BLaER1 (cell line): Measurements from ENCODE around the gene DEPDC5.

Experiments used
- H3K27ac ChIP-seq: shearing (Covaris generic); formaldehyde crosslinking; 2 replicates; pipeline ENCODE4 v1.8.1; 2022
- H3K27me3 ChIP-seq: shearing (Covaris generic); formaldehyde crosslinking; 2 replicates; pipeline ENCODE4 v1.8.1; 2022
- H3K36me3 ChIP-seq: shearing (Covaris generic); formaldehyde crosslinking; 2 replicates; pipeline ENCODE4 v1.8.1; 2022
- H3K4me1 ChIP-seq: shearing (Covaris generic); formaldehyde crosslinking; 2 replicates; pipeline ENCODE4 v1.8.1; 2022
- H3K4me2 ChIP-seq: shearing (Covaris generic); formaldehyde crosslinking; 2 replicates; pipeline ENCODE4 v1.8.1; 2022
- H3K4me3 ChIP-seq: shearing (Covaris generic); formaldehyde crosslinking; 2 replicates; pipeline ENCODE4 v1.8.1; 2022
- H3K9ac ChIP-seq: shearing (Covaris generic); formaldehyde crosslinking; 2 replicates; pipeline ENCODE4 v1.8.1; 2022
- H3K9me3 ChIP-seq: shearing (Covaris generic); formaldehyde crosslinking; 2 replicates; pipeline ENCODE4 v1.8.1; 2022
- H4K20me1 ChIP-seq: shearing (Covaris generic); formaldehyde crosslinking; 2 replicates; pipeline ENCODE4 v1.8.1; 2022
- Cebpa-rat ChIP-seq: shearing (Covaris generic); IDR thresholded peaks from 2 replicates; pipeline ENCODE4 v1.8.1; 2022

DEPDC5 gene

DNA sequence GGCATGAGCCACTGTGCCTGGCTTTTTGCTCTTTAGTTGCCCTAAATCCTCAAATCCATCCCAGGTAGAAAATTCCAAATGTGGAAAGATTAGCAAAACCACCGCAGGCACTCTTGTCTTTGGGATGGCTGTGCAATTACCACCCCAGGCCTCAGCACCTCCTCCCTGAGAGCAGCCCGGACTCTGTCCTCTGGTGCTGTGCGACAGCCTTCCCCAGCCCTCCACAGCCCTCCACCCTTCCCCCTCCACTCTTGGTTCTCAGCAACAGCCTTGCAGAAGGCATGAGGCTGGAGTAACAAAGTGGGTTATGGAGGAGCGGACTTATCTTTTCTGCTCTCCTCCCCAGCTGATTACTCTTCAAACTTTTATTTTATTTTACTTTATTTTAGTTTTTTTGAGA, 145.8 kb downstream of the DEPDC5 start:
- Histone ChIP-seq H3K9me3 (no peaks in the 10 kb centered on the region), H3K4me1 (no peaks in the 10 kb centered on the region), H4K20me1 (no peaks in the 10 kb centered on the region), H3K4me3 (no peak overlapping the region), H3K27ac (no peak overlapping the region), H3K27me3 (no peaks in the 10 kb centered on the region), H3K9ac (no peak overlapping the region), H3K4me2 (no peak overlapping the region), H3K36me3 (peaks cover 90% of the 10 kb centered on the region)
- TF ChIP-seq Cebpa-rat, result no peak

- Histone ChIP-seq H3K4me2 (no peak overlapping the region), H4K20me1 (no peaks in the 10 kb centered on the region), H3K27me3 (no peaks in the 10 kb centered on the region), H3K9me3 (no peaks in the 10 kb centered on the region), H3K9ac (no peak overlapping the region), H3K4me3 (no peak overlapping the region), H3K27ac (no peak overlapping the region), H3K4me1 (no peaks in the 10 kb centered on the region), H3K36me3 (peaks cover 90% of the 10 kb centered on the region)
- no peak for TF ChIP-seq Cebpa-rat
Observed at GRCh38 chr22:31901388-31902137, 147.7 kb downstream of the DEPDC5 start.

GRCh38 chr22:31904651-31905050, 150.8 kb downstream of the DEPDC5 start:
- H3K36me3 ChIP-seq, result peaks cover 90% of the 10 kb centered on the region
- no peak for TF ChIP-seq Cebpa-rat

GRCh38 chr22:31905356-31905755, 151.5 kb downstream of the DEPDC5 start:
- H3K9me3 ChIP-seq, result no peaks in the 10 kb centered on the region
- H3K4me3 ChIP-seq, result no peak overlapping the region
- no peaks in the 10 kb centered on the region for H4K20me1 ChIP-seq
- no peaks in the 10 kb centered on the region for H3K27me3 ChIP-seq
- H3K4me1 ChIP-seq, result no peaks in the 10 kb centered on the region
- H3K36me3 ChIP-seq, result peaks cover 91% of the 10 kb centered on the region
- no peak for TF ChIP-seq Cebpa-rat
- no peak overlapping the region for H3K9ac ChIP-seq
- H3K4me2 ChIP-seq, result no peak overlapping the region
- no peak overlapping the region for H3K27ac ChIP-seq

More at GRCh38 chr22:31904651-31905050, 150.8 kb downstream of the DEPDC5 start:
- Histone ChIP-seq H3K9ac (no peak overlapping the region), H3K4me3 (no peak overlapping the region), H3K27ac (no peak overlapping the region), H3K27me3 (no peaks in the 10 kb centered on the region), H4K20me1 (no peaks in the 10 kb centered on the region), H3K4me1 (no peaks in the 10 kb centered on the region), H3K4me2 (no peak overlapping the region), H3K9me3 (no peaks in the 10 kb centered on the region)

GRCh38 chr22:31906086-31906485, 152.3 kb downstream of the DEPDC5 start:
- Histone ChIP-seq H3K9ac (no peak overlapping the region), H3K27ac (no peak overlapping the region), H3K27me3 (no peaks in the 10 kb centered on the region), H3K9me3 (no peaks in the 10 kb centered on the region), H3K4me2 (no peak overlapping the region), H3K4me3 (no peak overlapping the region), H4K20me1 (no peaks in the 10 kb centered on the region), H3K4me1 (no peaks in the 10 kb centered on the region), H3K36me3 (peaks cover 88% of the 10 kb centered on the region)
- TF ChIP-seq Cebpa-rat, result no peak

GRCh38 chr22:31906569-31906968, 152.8 kb downstream of the DEPDC5 start:
- H3K4me1 ChIP-seq, result no peaks in the 10 kb centered on the region
- peaks cover 88% of the 10 kb centered on the region for H3K36me3 ChIP-seq
- H3K4me2 ChIP-seq, result no peak overlapping the region
- H3K4me3 ChIP-seq, result no peak overlapping the region
- H3K27me3 ChIP-seq, result no peaks in the 10 kb centered on the region
- H3K9me3 ChIP-seq, result no peaks in the 10 kb centered on the region
- no peak overlapping the region for H3K27ac ChIP-seq
- H4K20me1 ChIP-seq, result no peaks in the 10 kb centered on the region
- TF ChIP-seq Cebpa-rat, result no peak
- H3K9ac ChIP-seq, result no peak overlapping the region

GRCh38 chr22:31909977-31910376, 156.2 kb downstream of the DEPDC5 start:
- Histone ChIP-seq H3K27me3 (no peaks in the 10 kb centered on the region), H3K9me3 (no peaks in the 10 kb centered on the region), H3K27ac (no peak overlapping the region), H3K4me3 (no peak overlapping the region), H3K9ac (no peak overlapping the region), H3K4me2 (no peak overlapping the region), H4K20me1 (no peaks in the 10 kb centered on the region), H3K4me1 (no peaks in the 10 kb centered on the region), H3K36me3 (peaks cover 67% of the 10 kb centered on the region)
- TF ChIP-seq Cebpa-rat, result no peak

- H4K20me1 ChIP-seq, result no peaks in the 10 kb centered on the region
- no peak for TF ChIP-seq Cebpa-rat
- no peak overlapping the region for H3K9ac ChIP-seq
- peaks cover 9% of the 10 kb centered on the region for H3K4me1 ChIP-seq
- no peak overlapping the region for H3K27ac ChIP-seq
- H3K36me3 ChIP-seq, result peaks cover 49% of the 10 kb centered on the region
- no peak overlapping the region for H3K4me2 ChIP-seq
- H3K4me3 ChIP-seq, result no peak overlapping the region
- no peaks in the 10 kb centered on the region for H3K27me3 ChIP-seq
- no peaks in the 10 kb centered on the region for H3K9me3 ChIP-seq
Observed at GRCh38 chr22:31911565-31912406, 158.0 kb downstream of the DEPDC5 start.

DNA sequence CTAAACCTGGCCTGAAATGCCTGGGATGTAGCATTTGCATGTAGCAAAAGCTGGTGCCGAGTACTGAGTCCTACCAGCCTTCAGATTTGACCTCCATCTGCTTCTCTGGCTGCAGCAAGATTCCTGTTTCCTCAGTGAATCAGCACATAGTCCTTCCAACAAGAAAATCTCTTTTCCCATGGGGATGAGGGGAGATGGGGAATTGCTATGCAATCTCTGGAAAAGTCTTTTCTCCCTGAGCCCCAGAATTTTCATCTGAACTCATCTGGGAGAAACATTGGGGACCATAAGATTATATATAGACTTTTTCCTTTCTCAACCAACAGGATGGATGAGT, 158.6 kb downstream of the DEPDC5 start:
- H3K27ac ChIP-seq, result no peak overlapping the region
- no peaks in the 10 kb centered on the region for H3K27me3 ChIP-seq
- H3K36me3 ChIP-seq, result peaks cover 43% of the 10 kb centered on the region
- no peak for TF ChIP-seq Cebpa-rat
- H3K4me1 ChIP-seq, result peaks cover 15% of the 10 kb centered on the region
- H3K9ac ChIP-seq, result no peak overlapping the region
- H3K9me3 ChIP-seq, result no peaks in the 10 kb centered on the region
- H4K20me1 ChIP-seq, result no peaks in the 10 kb centered on the region
- H3K4me3 ChIP-seq, result no peak overlapping the region
- no peak overlapping the region for H3K4me2 ChIP-seq

GRCh38 chr22:31915586-31915985, 161.8 kb downstream of the DEPDC5 start:
- Histone ChIP-seq H3K9ac (no peak overlapping the region), H3K9me3 (no peaks in the 10 kb centered on the region), H3K27ac (no peak overlapping the region), H3K36me3 (peaks cover 14% of the 10 kb centered on the region), H3K4me3 (no peak overlapping the region), H4K20me1 (no peaks in the 10 kb centered on the region), H3K4me2 (no peak overlapping the region), H3K4me1 (peaks cover 28% of the 10 kb centered on the region), H3K27me3 (no peaks in the 10 kb centered on the region)
- no peak for TF ChIP-seq Cebpa-rat
